ENCODE results near the gene SLC13A1.

The SLC13A1 gene

GRCh38 chr7:123241809-123242208, 42.0 kb upstream of the SLC13A1 start:
- TF ChIP-seq EZH2phosphoT487 (IDR thresholded peaks at IDR 0.05; ENCODE audit: borderline replicate concordance, low read length) (no peak), CTCF (IDR thresholded peaks at IDR 0.05; ENCODE audit: low read depth, low read length, poor library complexity, severe bottlenecking) (no peak)
- no peaks in the 10 kb centered on the region for H3K9me3 ChIP-seq (ENCODE audit: control insufficient read depth, insufficient read depth, low read length)
- no peaks in the 10 kb centered on the region for H4K20me1 ChIP-seq (ENCODE audit: control insufficient read depth, insufficient read depth, low read depth, low read length)
- no peaks in the 10 kb centered on the region for H3K27me3 ChIP-seq (ENCODE audit: control insufficient read depth, low read length)
- no peak overlapping the region for H3K4me3 ChIP-seq (ENCODE audit: low read length)
- no peaks in the 10 kb centered on the region for H3K36me3 ChIP-seq (ENCODE audit: control insufficient read depth, low read length)
- no peaks in the 10 kb centered on the region for H3F3A ChIP-seq (ENCODE audit: control insufficient read depth, insufficient read depth)
- H3K4me1 ChIP-seq (ENCODE audit: control insufficient read depth, low read length) = no peaks in the 10 kb centered on the region
- no peak overlapping the region for H3K27ac ChIP-seq (ENCODE audit: low read depth, low read length)
- H3K4me2 ChIP-seq (ENCODE audit: low read length) = no peak overlapping the region
- no peaks in the 10 kb centered on the region for H3K9me2 ChIP-seq (replicated peaks; ENCODE audit: control insufficient read depth, low read length)
- H3K79me2 ChIP-seq (ENCODE audit: control insufficient read depth, low read length) = no peaks in the 10 kb centered on the region

- Histone ChIP-seq H4K20me1 (ENCODE audit: control insufficient read depth, insufficient read depth, low read depth, low read length) (no peaks in the 10 kb centered on the region), H3K27ac (ENCODE audit: low read depth, low read length) (no peak overlapping the region), H3K4me3 (ENCODE audit: low read length) (no peak overlapping the region), H3K4me1 (ENCODE audit: control insufficient read depth, low read length) (no peaks in the 10 kb centered on the region), H3K27me3 (ENCODE audit: control insufficient read depth, low read length) (no peaks in the 10 kb centered on the region), H3K79me2 (ENCODE audit: control insufficient read depth, low read length) (no peaks in the 10 kb centered on the region), H3K4me2 (ENCODE audit: low read length) (no peak overlapping the region), H3K9me2 (replicated peaks; ENCODE audit: control insufficient read depth, low read length) (no peaks in the 10 kb centered on the region), H3K9me3 (ENCODE audit: control insufficient read depth, insufficient read depth, low read length) (no peaks in the 10 kb centered on the region), H3K36me3 (ENCODE audit: control insufficient read depth, low read length) (no peaks in the 10 kb centered on the region), H3F3A (ENCODE audit: control insufficient read depth, insufficient read depth) (no peaks in the 10 kb centered on the region)
- TF ChIP-seq EZH2phosphoT487 (IDR thresholded peaks at IDR 0.05; ENCODE audit: borderline replicate concordance, low read length) (no peak), CTCF (IDR thresholded peaks at IDR 0.05; ENCODE audit: low read depth, low read length, poor library complexity, severe bottlenecking) (no peak)
Measured at GRCh38 chr7:123231021-123232000, 31.5 kb upstream of the SLC13A1 start.

GRCh38 chr7:123230603-123231002, 30.8 kb upstream of the SLC13A1 start:
- no peaks in the 10 kb centered on the region for H3K27me3 ChIP-seq (ENCODE audit: control insufficient read depth, low read length)
- H3K9me2 ChIP-seq (replicated peaks; ENCODE audit: control insufficient read depth, low read length) = no peaks in the 10 kb centered on the region
- no peaks in the 10 kb centered on the region for H3K36me3 ChIP-seq (ENCODE audit: control insufficient read depth, low read length)
- H3F3A ChIP-seq (ENCODE audit: control insufficient read depth, insufficient read depth) = no peaks in the 10 kb centered on the region
- no peaks in the 10 kb centered on the region for H3K9me3 ChIP-seq (ENCODE audit: control insufficient read depth, insufficient read depth, low read length)
- no peaks in the 10 kb centered on the region for H4K20me1 ChIP-seq (ENCODE audit: control insufficient read depth, insufficient read depth, low read depth, low read length)
- no peaks in the 10 kb centered on the region for H3K4me1 ChIP-seq (ENCODE audit: control insufficient read depth, low read length)
- H3K79me2 ChIP-seq (ENCODE audit: control insufficient read depth, low read length) = no peaks in the 10 kb centered on the region
- H3K4me2 ChIP-seq (ENCODE audit: low read length) = no peak overlapping the region
- H3K4me3 ChIP-seq (ENCODE audit: low read length) = no peak overlapping the region
- no peak overlapping the region for H3K27ac ChIP-seq (ENCODE audit: low read depth, low read length)
- TF ChIP-seq CTCF (IDR thresholded peaks at IDR 0.05; ENCODE audit: low read depth, low read length, poor library complexity, severe bottlenecking) = no peak

Data from DOHH2 (cell line).